Ascending aorta (tissue), 2 donors: ENCODE data around the gene ACACA. TPM values are rescaled to one million over a fixed set of nuclear protein-coding genes. Genes with fewer than 3 reads are reported as not detected.

Source experiments
- DNase-seq, 2 donors: peaks; one replicate each; pipeline ENCODE4 v3.0.0-alpha.2; 2019; ENCODE audit warnings: low spot score in 2 of 2
- H3K27ac ChIP-seq, 2 donors: fragments of 200-600 bp; sonication (generic); one replicate each; pipeline ENCODE4 v1.5.1; 2016 to 2017; ENCODE audit warnings: mild to moderate bottlenecking in 1 of 2
- H3K27me3 ChIP-seq: fragments of 200-600 bp; sonication (generic); one replicate; pipeline ENCODE4 v1.5.1; 2017
- H3K36me3 ChIP-seq, 2 donors: fragments of 200-600 bp; sonication (generic); one replicate each; pipeline ENCODE4 v1.5.1; 2016
- H3K4me1 ChIP-seq, 2 donors: fragments of 200-600 bp; sonication (generic); one replicate each; pipeline ENCODE4 v1.5.1; 2016 to 2017; ENCODE audit warnings: mild to moderate bottlenecking in 1 of 2
- H3K4me3 ChIP-seq, 2 donors: fragments of 200-600 bp; sonication (generic); one replicate each; pipeline ENCODE4 v1.5.1; 2016 to 2017; ENCODE audit warnings: mild to moderate bottlenecking in 1 of 2
- H3K9me3 ChIP-seq, 2 donors: fragments of 200-600 bp; sonication (generic); one replicate each; pipeline ENCODE4 v1.5.1; 2016
- intact Hi-C: fragments of 100-400 bp; cut with DNase I; formaldehyde crosslinking; loops from one replicate; pipeline ENCODE4 v1.15.1; 2023
- total RNA-seq: library from RNA; depleted of rRNA; stranded (reverse); fragments of >200 nt; gene quantifications from one replicate; pipeline ENCODE4 v1.1.0, GENCODE V29; 2016
- TF ChIP-seq, protein P1 (sequence below), 3 experiments: fragments of 200-600 bp in 2 of 3; fragments of 450-650 bp in 1 of 3; sonication (generic) in 2 of 3; IDR thresholded peaks; one replicate each; pipeline ENCODE4 v1.5.1; 2016 to 2019; ENCODE audit warnings: antibody characterized with exemption in 3 of 3, mild to moderate bottlenecking in 1 of 3, moderate library complexity in 1 of 3

ACACA gene
- total RNA-seq, 1 donor from 2014 or later, result 69.0 TPM

DNA sequence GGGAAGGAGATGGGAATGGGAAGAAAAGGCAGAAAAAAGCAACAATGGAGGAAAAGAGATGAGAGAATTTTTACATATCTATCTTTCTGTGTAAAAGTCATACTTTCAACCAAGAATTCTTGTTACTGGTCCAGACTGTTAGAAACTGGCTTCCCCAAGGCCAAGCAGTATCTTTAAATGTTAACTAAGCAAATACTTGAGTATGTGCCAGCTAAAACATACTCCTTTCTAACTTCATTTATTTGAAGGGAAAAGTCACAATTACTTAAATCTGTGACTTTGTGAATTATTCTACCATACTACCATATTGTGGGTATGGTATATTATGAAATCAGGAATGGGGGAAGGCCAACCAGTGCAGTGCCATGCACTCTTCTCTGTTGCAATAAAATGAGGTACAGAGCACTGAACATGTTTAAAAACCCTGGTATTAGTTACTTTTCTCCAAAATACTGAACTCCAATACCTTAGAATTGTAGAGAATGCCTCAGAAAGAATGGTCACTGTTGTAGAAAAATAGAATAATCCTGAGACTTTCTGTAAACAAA lies 123.1 kb downstream of the ACACA start:
- Histone ChIP-seq H3K4me1 (peaks cover 0 to 2% of the 10 kb centered on the region in 2 donors), H3K9me3 (no peaks in the 10 kb centered on the region), H3K27me3 (no peaks in the 10 kb centered on the region), H3K4me3 (no peak overlapping the region), H3K27ac (no peak overlapping the region), H3K36me3 (no peaks in the 10 kb centered on the region)
- TF ChIP-seq, protein P1, sequence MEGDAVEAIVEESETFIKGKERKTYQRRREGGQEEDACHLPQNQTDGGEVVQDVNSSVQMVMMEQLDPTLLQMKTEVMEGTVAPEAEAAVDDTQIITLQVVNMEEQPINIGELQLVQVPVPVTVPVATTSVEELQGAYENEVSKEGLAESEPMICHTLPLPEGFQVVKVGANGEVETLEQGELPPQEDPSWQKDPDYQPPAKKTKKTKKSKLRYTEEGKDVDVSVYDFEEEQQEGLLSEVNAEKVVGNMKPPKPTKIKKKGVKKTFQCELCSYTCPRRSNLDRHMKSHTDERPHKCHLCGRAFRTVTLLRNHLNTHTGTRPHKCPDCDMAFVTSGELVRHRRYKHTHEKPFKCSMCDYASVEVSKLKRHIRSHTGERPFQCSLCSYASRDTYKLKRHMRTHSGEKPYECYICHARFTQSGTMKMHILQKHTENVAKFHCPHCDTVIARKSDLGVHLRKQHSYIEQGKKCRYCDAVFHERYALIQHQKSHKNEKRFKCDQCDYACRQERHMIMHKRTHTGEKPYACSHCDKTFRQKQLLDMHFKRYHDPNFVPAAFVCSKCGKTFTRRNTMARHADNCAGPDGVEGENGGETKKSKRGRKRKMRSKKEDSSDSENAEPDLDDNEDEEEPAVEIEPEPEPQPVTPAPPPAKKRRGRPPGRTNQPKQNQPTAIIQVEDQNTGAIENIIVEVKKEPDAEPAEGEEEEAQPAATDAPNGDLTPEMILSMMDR (IDR thresholded peaks at IDR 0.05), result no peak
- intact Hi-C loops, result no loop called here
- no peak for DNase-seq

DNA sequence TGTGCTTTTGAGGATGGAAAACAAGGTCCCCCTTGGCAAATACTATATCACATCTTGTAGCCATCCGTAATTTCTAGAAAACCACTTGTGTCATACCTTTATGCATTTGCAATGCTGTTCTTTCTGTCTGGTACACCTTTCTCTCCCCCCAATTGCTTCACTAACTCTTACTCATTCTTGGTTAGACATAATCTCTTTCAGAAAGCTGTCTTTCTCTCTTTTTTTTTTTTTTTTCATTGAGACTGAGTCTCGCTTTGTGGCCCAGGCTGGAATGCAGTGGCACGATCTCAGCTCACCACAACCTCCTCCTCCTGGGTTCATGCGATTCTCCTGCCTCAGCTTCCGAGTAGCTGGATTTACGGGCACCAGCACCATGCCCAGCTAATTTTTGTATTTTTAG lies 125.8 kb downstream of the ACACA start:
- DNase-seq, result no peak
- H3K36me3 ChIP-seq, result no peaks in the 10 kb centered on the region
- H3K27ac ChIP-seq, result no peak overlapping the region
- no peaks in the 10 kb centered on the region for H3K27me3 ChIP-seq
- H3K4me1 ChIP-seq, result peaks cover 0 to 2% of the 10 kb centered on the region in 2 donors
- intact Hi-C loops, result no loop called here
- no peaks in the 10 kb centered on the region for H3K9me3 ChIP-seq
- H3K4me3 ChIP-seq, result no peak overlapping the region
- TF ChIP-seq, protein P1 (IDR thresholded peaks at IDR 0.05), result no peak

DNA sequence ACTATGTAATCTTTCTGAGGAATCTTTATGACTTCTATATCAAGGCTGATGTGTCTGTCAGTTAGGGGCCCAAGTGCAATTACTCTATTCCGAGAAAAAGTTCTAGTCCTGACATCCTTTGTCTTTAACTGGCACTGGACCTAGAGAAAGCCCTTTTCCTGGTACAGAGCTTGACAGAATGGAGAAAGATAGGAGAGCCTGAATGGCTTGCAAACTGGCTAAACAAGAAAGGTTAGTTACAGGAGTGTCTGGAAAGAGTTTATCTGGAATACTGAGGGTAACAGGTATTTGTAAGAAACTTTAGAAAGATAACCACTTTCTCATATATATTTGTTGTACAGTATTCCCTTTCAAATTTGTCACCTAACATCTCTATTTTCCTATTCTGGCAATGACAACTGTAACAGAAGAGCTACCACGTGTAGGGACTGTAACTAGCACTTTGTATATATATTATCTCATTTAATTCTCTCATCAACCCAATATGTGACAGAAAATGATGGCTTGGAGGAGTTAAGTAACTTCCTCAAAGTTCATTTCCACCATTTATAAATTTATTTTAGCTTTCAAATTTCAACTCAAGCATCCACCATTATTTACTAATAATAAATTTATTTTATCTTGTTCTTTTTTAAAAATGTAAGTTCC lies 128.3 kb downstream of the ACACA start:
- Histone ChIP-seq H3K27me3 (no peaks in the 10 kb centered on the region), H3K9me3 (no peaks in the 10 kb centered on the region), H3K27ac (no peak overlapping the region), H3K4me1 (peaks cover 0 to 2% of the 10 kb centered on the region in 2 donors), H3K36me3 (peaks cover 12 to 15% of the 10 kb centered on the region in 2 donors), H3K4me3 (no peak overlapping the region)
- intact Hi-C loops, result no loop called here
- TF ChIP-seq, protein P1 (IDR thresholded peaks at IDR 0.05), result no peak
- DNase-seq, result no peak

DNA sequence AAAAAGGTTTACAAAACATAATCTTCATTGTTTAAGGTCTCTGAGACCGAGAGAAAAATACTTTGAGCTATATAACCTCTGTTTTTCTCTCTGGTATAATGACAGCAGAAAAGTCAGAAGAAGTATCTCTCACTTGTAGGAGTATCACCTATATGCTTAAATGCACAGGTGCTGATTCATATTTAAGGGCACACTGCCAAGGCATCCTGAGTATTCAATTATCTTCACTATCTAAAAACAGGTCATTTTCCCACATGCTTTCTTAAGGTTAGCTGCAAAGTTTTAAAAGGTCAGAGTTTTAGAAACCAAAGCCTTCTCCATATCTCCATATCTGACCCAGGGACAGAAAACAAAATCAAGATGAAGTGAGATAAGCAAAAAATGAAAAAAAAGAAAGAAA lies 130.2 kb downstream of the ACACA start:
- Histone ChIP-seq H3K4me3 (no peak overlapping the region), H3K27ac (no peak overlapping the region), H3K36me3 (peaks cover 13 to 15% of the 10 kb centered on the region in 2 donors), H3K4me1 (no peaks in the 10 kb centered on the region), H3K9me3 (no peaks in the 10 kb centered on the region), H3K27me3 (no peaks in the 10 kb centered on the region)
- DNase-seq, result no peak
- TF ChIP-seq, protein P1 (IDR thresholded peaks at IDR 0.05), result no peak
- intact Hi-C loops, result no loop called here

DNA sequence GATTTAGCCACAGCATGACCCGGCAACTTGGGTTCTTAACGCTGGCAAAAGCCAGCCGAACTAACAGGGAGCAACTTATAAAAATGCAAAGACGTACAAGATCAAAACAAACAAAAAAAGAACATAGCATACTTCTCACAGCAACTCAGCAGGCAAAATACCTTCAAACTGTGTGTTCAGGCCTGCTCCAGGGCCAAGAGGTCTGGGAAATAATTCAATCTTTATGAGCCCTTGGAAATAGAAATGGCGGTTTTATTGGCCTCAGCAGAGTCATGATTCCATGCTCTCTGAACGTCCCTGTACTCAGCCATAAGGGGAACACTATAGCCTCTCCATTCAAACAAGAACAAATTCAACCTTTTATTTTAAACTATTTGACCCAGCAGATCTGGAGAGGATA lies 132.2 kb downstream of the ACACA start:
- Histone ChIP-seq H3K27me3 (no peaks in the 10 kb centered on the region), H3K36me3 (peaks cover 19 to 25% of the 10 kb centered on the region in 2 donors), H3K27ac (no peak overlapping the region), H3K9me3 (no peaks in the 10 kb centered on the region), H3K4me1 (no peaks in the 10 kb centered on the region), H3K4me3 (no peak overlapping the region)
- intact Hi-C loops, result no loop called here
- DNase-seq, result no peak
- TF ChIP-seq, protein P1 (IDR thresholded peaks at IDR 0.05), result no peak
